Adipocyte (in vitro differentiated cells): ENCODE measurements around the gene GPS1.

Experiments
- DNase-seq: peaks from one replicate; pipeline ENCODE4 v3.0.0-alpha.2; 2015; ENCODE audit warnings: low read depth
- H3K27me3 ChIP-seq: replicated peaks from 2 replicates; pipeline ENCODE4 v1.7.0; 2013; ENCODE audit warnings: mild to moderate bottlenecking, low read length, moderate library complexity; ENCODE audit not compliant: control insufficient read depth, insufficient read depth
- H3K36me3 ChIP-seq: 2 replicates; pipeline ENCODE4 v1.7.0; 2013; ENCODE audit warnings: low read length, mild to moderate bottlenecking, moderate library complexity; ENCODE audit not compliant: control insufficient read depth, insufficient read depth, severe bottlenecking
- H3K4me1 ChIP-seq: 2 replicates; pipeline ENCODE4 v1.7.0; 2013; ENCODE audit warnings: mild to moderate bottlenecking, low read length, moderate library complexity; ENCODE audit not compliant: control insufficient read depth, insufficient read depth
- H3K4me3 ChIP-seq: 2 replicates; pipeline ENCODE4 v1.7.0; 2013; ENCODE audit warnings: mild to moderate bottlenecking, low read length, moderate library complexity
- H3K9ac ChIP-seq: 2 replicates; pipeline ENCODE4 v1.7.0; 2013; ENCODE audit warnings: mild to moderate bottlenecking, low read length, moderate library complexity
- H3K9me3 ChIP-seq: 2 replicates; pipeline ENCODE4 v1.7.0; 2013; ENCODE audit warnings: mild to moderate bottlenecking, low read length, moderate library complexity; ENCODE audit not compliant: control insufficient read depth

Gene GPS1

GRCh38 chr17:82085931-82086764 is 34.5 kb downstream of the GPS1 start:
- H3K36me3 ChIP-seq: peaks cover 99% of the 10 kb centered on the region
- no peak for DNase-seq

DNA sequence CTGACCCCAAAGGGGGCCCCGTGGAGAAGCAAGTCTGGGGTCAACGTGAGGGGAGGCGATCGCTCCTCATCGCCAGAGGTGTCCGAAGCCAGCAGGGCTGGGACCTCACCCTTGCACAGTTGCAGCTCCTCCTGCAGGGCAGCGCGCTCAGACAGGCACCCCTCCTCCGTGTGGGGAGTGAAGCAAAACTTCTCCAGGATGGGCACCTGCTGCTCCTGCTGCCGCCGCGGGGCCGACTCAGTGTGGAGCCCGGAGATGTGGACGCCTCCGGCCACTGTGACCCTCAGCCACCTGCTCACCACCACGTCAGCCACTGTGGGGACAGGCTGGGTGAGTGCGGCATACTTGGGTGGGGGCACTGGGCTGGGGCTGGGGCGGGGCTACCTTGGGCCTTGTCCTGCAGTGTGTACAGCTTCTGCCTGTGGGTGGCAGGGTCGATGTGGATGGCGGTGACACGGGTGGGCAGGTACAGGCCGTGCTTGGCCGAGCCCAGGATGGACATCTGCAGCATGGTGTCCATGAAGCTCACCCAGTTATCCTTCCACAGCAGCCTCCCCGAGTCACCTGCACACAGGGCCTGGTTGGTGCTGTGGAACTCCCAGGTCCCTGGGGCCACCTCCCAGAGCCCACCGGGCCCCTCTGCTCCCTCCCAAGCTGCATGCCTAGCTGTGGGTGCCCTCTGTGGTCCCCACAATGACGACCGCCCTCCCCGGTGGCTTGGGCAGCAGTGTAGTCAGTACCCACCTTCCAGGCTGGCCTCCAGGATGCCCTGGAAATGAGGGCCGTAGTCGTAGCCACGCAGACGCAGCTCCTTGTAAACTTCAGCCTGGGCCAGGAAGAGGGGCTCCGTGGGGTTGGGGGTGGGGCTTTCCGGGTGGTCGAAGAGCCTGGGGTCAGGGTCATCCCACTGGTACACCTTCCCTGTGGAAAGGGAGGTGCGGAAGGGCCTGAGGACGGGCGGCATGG is 35.5 kb downstream of the GPS1 start:
- Histone ChIP-seq H3K9me3 (no peaks in the 10 kb centered on the region), H3K4me3 (no peak overlapping the region), H3K36me3 (peaks cover 100% of the 10 kb centered on the region), H3K9ac (no peak overlapping the region), H3K27me3 (no peaks in the 10 kb centered on the region), H3K4me1 (no peaks in the 10 kb centered on the region)
- DNase-seq: no peak

More at GRCh38 chr17:82085931-82086764, 34.5 kb downstream of the GPS1 start:
- no peaks in the 10 kb centered on the region for H3K9me3 ChIP-seq
- no peak overlapping the region for H3K9ac ChIP-seq
- H3K4me3 ChIP-seq: no peak overlapping the region
- no peaks in the 10 kb centered on the region for H3K27me3 ChIP-seq
- no peaks in the 10 kb centered on the region for H3K4me1 ChIP-seq

DNA sequence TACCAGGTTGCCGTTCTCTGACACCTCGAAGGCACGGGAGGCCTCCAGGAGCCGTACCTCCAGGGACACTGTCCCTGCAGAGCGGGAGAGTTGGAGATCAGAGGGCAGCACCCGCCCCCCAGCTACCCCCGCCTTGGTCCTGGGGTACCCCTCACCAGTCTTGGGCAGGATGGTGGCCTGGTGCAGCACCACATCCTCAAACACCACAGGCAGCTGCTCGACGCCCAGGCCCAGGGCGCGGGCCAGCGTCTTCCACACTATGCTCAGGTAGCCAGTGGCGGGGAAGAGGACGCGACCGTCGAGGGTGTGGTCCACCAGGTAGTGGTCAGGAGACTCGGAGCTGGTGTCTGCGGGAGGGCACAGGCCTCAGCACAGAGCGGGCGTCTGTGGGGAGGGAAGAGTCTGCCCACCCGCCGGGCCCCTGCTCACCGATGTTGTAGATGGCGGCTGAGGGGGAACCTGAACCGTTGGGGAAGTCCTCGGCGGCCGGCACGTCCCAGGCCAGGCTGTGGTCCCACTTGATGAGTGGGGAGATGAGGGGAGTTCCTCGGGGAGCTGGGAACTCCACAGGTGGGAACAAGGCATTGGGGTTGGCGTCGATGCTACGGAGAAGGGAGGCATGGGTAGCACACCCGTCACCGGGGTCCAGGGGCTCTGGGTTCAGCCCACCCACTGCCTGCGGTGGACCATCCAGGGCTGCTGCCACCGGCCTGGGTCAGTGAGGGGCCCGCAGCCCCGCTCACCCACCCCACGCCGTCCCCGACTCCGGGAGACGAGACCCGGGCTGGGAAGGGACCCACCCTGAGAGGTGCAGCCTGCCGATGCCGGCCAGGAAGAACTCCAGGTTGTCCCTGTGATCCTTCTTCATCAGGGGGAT is 36.5 kb downstream of the GPS1 start:
- no peaks in the 10 kb centered on the region for H3K9me3 ChIP-seq

DNA sequence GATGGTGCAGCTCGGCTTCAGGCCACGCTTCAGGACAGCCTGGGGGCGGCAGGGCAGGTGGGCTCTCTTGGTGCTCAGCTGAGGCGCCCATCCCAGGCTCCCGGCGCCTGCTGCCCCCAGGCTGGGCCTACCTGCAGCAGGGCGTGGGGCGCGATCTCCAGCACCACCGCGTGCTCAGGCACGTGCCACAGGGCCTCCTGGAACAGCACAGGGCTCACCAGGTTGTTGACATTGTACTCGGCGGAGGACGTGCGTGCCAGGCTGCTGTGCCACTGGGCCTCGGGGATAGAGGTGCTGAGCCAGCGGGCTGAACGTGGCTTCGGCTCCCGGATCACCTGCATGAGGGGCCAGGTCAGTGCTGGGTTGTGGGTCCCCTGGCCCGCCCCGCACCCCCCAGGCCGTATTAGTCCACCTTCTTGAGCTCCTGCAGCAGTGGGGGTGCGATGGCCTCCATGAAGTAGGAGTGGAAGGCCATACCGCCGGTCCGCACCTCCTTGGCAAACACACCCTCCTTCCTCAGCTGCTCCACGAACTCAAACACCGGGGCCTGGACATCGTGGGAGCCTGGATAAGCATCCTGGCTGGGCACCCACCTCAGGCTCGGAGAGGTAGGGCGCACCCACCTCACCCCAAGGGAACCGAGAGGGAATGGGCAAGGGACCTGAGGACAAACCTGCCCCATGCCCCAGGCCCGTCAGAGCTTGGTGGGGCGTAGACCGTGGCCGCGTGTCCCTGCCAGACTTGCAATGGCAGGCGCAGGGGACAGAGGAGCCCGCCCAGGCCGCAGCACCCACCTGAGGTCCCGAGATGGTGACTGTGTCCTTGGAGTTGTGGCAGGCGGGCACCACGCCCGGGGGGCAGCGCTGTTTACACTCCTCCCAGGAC is 37.4 kb downstream of the GPS1 start:
- H3K4me3 ChIP-seq: no peak overlapping the region
- DNase-seq: no peak
- H3K4me1 ChIP-seq: no peaks in the 10 kb centered on the region
- H3K9me3 ChIP-seq: no peaks in the 10 kb centered on the region
- peaks cover 97% of the 10 kb centered on the region for H3K36me3 ChIP-seq
- no peaks in the 10 kb centered on the region for H3K27me3 ChIP-seq
- H3K9ac ChIP-seq: peak overlapping the region; percentile 45

More for the DNA sequence above, 36.5 kb downstream of the GPS1 start:
- Histone ChIP-seq H3K36me3 (peaks cover 98% of the 10 kb centered on the region), H3K27me3 (no peaks in the 10 kb centered on the region), H3K4me1 (no peaks in the 10 kb centered on the region), H3K4me3 (no peak overlapping the region), H3K9ac (peak overlapping the region; percentile 6)
- no peak for DNase-seq

DNA sequence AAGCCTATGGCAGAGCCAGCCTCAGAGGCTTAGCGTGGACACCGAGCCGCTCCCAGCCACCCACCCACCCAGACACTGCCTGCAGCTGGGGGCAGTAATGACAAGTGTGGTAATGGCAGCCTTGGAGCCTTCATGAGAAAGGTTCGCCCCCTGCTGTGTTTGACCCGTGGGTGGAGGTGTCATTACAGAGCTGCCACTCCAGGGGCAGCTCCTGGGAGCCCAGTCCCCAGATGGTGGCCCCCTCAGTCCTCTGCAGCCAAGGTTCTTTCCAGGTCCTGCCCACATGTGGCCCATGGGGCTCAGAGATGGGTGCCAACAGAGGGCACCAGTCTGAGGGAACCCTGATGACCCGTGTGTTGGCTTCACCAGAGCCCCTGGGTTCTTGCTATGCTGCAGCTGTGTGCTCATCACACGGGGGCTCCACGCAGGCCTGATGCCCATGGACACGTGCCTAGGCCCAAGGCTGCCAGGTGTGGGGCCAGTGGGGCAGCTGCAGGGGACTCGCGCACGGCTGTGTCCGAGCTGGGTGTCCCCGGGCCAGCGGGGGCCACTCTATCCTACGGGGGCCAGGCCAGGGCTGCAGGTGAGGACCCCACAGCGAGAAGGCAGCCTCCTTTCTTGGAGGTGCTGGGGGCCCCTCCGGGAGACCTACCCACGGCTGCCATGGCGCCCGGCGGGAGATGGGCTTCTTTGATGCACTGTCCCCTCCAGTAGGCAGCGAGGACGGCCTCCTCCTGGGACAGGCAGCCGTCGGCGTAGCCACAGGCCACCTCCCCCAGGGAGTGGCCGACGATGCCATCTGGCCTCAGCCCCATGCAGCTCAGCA is 38.2 kb downstream of the GPS1 start:
- Histone ChIP-seq H3K4me3 (peak overlapping the region; percentile 20), H3K9me3 (no peaks in the 10 kb centered on the region), H3K36me3 (peaks cover 93% of the 10 kb centered on the region), H3K4me1 (no peaks in the 10 kb centered on the region), H3K27me3 (no peaks in the 10 kb centered on the region), H3K9ac (peak overlapping the region; percentile 45)
- no peak for DNase-seq

DNA sequence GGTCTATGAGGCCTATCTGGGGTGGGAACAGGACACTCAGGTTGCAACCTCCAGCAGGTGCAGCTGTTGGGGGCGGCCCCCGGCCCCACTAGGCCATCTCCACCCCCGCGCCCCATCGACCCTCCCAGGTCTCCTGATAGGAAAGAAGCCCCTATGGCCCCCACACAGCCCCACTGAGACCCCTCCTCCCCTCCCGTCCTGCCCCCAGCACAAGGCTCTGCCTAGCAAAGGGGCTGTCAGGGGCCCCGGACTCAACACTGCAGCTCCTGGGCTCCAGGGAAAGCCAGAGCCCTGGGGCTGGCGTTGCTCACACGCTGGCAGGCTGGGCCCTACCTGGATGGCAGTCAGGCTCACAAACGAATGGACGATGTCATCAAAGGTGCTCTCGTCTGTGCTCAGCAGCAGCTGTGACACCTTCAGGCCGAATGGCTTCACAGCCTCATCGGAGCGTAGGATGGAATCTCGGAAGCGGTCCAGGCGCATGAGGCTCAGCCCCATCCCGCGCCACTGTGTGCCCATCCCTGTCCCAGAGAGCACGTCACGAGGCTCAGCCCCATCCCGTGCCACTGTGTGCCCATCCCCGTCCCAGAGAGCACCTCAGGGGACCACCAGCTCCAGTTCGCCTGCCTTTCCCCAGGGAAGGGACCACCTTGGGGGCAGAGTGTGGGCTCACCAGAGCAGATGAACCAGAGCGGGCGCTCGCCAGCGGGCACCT is 39.0 kb downstream of the GPS1 start:
- Histone ChIP-seq H3K9me3 (no peaks in the 10 kb centered on the region), H3K27me3 (no peaks in the 10 kb centered on the region), H3K4me1 (peaks cover 4% of the 10 kb centered on the region), H3K36me3 (peaks cover 93% of the 10 kb centered on the region), H3K4me3 (no peak overlapping the region), H3K9ac (peak overlapping the region; percentile 34)
- DNase-seq: no peak

- Histone ChIP-seq H3K36me3 (peaks cover 93% of the 10 kb centered on the region), H3K4me1 (peaks cover 7% of the 10 kb centered on the region), H3K27me3 (no peaks in the 10 kb centered on the region), H3K9me3 (no peaks in the 10 kb centered on the region), H3K4me3 (peak overlapping the region; percentile 56), H3K9ac (peak overlapping the region; percentile 63)
- no peak for DNase-seq
Measured at GRCh38 chr17:82091264-82092066, 39.8 kb downstream of the GPS1 start.

- Histone ChIP-seq H3K4me1 (peaks cover 7% of the 10 kb centered on the region), H3K9me3 (no peaks in the 10 kb centered on the region), H3K4me3 (peak overlapping the region; percentile 56), H3K36me3 (peaks cover 93% of the 10 kb centered on the region), H3K27me3 (no peaks in the 10 kb centered on the region), H3K9ac (peak overlapping the region; percentile 63)
- no peak for DNase-seq
Measured at GRCh38 chr17:82092094-82092586, 40.4 kb downstream of the GPS1 start.
